ENCODE results near the gene MMAB. TPM values are rescaled to one million over a fixed set of nuclear protein-coding genes. Genes with fewer than 3 reads are reported as not detected.

MMAB gene
- total and polyA plus RNA-seq, 2 donors (not counting 1 experiment from before 2014, with no cell fraction given) = 36.8 to 56.1 TPM

DNA sequence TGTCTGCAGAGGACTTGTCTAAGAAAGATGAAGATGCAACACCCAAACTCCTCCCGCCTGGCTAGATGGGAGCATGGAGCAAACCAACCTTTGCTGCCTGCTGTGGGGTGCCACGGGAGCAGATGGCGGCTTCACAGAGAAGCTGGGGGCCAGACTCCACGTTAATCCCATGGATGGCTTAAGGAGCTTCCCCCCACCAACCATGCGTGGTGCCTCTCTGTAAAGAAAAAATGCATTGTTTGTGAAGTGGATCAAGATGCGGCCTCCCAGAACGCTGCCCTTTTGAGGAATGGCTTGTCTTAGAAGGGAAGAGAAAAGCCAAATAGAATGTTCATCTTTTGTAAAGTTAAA is 15.9 kb upstream of the MMAB start:
- no peak for TF ChIP-seq EZH2 (IDR thresholded peaks at IDR 0.05; ENCODE audit: low read length, missing control alignments)
- TF ChIP-seq, protein P1, sequence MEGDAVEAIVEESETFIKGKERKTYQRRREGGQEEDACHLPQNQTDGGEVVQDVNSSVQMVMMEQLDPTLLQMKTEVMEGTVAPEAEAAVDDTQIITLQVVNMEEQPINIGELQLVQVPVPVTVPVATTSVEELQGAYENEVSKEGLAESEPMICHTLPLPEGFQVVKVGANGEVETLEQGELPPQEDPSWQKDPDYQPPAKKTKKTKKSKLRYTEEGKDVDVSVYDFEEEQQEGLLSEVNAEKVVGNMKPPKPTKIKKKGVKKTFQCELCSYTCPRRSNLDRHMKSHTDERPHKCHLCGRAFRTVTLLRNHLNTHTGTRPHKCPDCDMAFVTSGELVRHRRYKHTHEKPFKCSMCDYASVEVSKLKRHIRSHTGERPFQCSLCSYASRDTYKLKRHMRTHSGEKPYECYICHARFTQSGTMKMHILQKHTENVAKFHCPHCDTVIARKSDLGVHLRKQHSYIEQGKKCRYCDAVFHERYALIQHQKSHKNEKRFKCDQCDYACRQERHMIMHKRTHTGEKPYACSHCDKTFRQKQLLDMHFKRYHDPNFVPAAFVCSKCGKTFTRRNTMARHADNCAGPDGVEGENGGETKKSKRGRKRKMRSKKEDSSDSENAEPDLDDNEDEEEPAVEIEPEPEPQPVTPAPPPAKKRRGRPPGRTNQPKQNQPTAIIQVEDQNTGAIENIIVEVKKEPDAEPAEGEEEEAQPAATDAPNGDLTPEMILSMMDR (conservative IDR thresholded peaks at IDR 0.05 in 1 of 2, IDR thresholded peaks at IDR 0.05 in 1 of 2; ENCODE audit: low read depth in 1 of 2, low read length in 2 of 2) = no peak
- H3K4me3 ChIP-seq (replicated peaks in 1 of 4; ENCODE audit: control extremely low read depth in 1 of 4, insufficient read depth in 1 of 4, low read depth in 3 of 4, low read length in 4 of 4) = no peak overlapping the region
- DNase-seq (ENCODE audit: low read depth in 2 of 2) = no peak
- no peak overlapping the region for H3K9ac ChIP-seq (ENCODE audit: insufficient read depth, low read length)
- no peak overlapping the region for H3K4me2 ChIP-seq (ENCODE audit: extremely low read depth, insufficient read depth, low read length)
- H3K27ac ChIP-seq (ENCODE audit: insufficient read depth, low read length) = no peak overlapping the region
- H2AFZ ChIP-seq (ENCODE audit: low read length) = no peak overlapping the region
- H3K36me3 ChIP-seq (ENCODE audit: control insufficient read depth, insufficient read depth, low read length) = peaks cover 5% of the 10 kb centered on the region
- H3K27me3 ChIP-seq (ENCODE audit: control insufficient read depth, insufficient read depth, low read length) = no peaks in the 10 kb centered on the region
- H3K9me3 ChIP-seq (ENCODE audit: control insufficient read depth, insufficient read depth, low read depth, low read length) = no peaks in the 10 kb centered on the region
- no peaks in the 10 kb centered on the region for H3K79me2 ChIP-seq (ENCODE audit: control insufficient read depth, insufficient read depth, low read length)
- no peaks in the 10 kb centered on the region for H4K20me1 ChIP-seq (ENCODE audit: control insufficient read depth, extremely low read depth, insufficient read depth, low read length)
- H3K4me1 ChIP-seq (ENCODE audit: control insufficient read depth, extremely low read depth, insufficient read depth, low read length) = no peaks in the 10 kb centered on the region

DNA sequence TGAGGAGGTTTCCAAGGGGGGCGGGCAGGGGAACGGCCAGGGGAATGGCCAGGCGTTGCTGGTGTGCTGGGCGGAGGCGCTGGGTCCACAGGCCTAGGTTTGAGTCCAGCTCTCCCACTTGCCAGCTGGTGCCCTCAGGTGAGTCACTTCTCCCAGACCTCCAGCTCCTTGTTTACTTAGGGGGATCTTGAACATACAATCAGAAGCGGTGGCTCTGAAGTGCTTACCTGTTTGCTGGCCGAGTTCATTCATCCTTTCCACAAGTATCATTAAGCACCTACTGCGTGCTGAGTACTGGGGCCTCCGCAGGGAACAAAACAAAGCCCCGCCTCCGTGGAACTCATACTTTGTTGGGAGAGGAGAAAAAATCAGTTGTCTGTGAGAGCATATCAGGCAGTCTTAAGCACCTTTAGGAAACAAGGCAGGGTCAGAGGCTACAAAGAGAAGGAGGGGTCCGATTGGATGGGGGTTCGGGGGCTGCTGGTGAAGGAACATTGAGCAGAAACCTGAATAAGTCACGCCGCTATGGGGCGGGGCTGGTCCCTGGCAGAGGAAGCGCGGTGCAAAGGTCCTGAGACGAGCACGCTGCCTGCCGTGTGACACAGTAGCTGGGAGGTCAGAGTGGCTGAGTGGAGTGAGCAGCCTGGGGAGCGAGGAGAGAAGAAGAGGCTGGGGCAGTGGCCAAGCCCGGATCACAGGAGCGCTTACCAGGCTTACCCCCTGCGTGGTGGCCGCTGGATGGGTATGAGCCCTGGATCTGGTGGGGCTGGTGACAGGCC is 15.3 kb upstream of the MMAB start:
- Histone ChIP-seq H3K4me2 (ENCODE audit: extremely low read depth, insufficient read depth, low read length) (no peak overlapping the region), H4K20me1 (ENCODE audit: control insufficient read depth, extremely low read depth, insufficient read depth, low read length) (no peaks in the 10 kb centered on the region), H3K27ac (ENCODE audit: insufficient read depth, low read length) (no peak overlapping the region), H3K9me3 (ENCODE audit: control insufficient read depth, insufficient read depth, low read depth, low read length) (no peaks in the 10 kb centered on the region), H3K4me1 (ENCODE audit: control insufficient read depth, extremely low read depth, insufficient read depth, low read length) (no peaks in the 10 kb centered on the region), H3K27me3 (ENCODE audit: control insufficient read depth, insufficient read depth, low read length) (no peaks in the 10 kb centered on the region), H3K4me3 (replicated peaks in 1 of 4; ENCODE audit: control extremely low read depth in 1 of 4, insufficient read depth in 1 of 4, low read depth in 3 of 4, low read length in 4 of 4) (no peak overlapping the region), H3K79me2 (ENCODE audit: control insufficient read depth, insufficient read depth, low read length) (no peaks in the 10 kb centered on the region), H2AFZ (ENCODE audit: low read length) (no peak overlapping the region), H3K9ac (ENCODE audit: insufficient read depth, low read length) (no peak overlapping the region), H3K36me3 (ENCODE audit: control insufficient read depth, insufficient read depth, low read length) (peaks cover 5% of the 10 kb centered on the region)
- TF ChIP-seq, protein P1 (conservative IDR thresholded peaks at IDR 0.05 in 1 of 2, IDR thresholded peaks at IDR 0.05 in 1 of 2; ENCODE audit: low read depth in 1 of 2, low read length in 2 of 2) = no peak
- no peak for TF ChIP-seq EZH2 (IDR thresholded peaks at IDR 0.05; ENCODE audit: low read length, missing control alignments)
- DNase-seq (ENCODE audit: low read depth in 2 of 2) = no peak

DNA sequence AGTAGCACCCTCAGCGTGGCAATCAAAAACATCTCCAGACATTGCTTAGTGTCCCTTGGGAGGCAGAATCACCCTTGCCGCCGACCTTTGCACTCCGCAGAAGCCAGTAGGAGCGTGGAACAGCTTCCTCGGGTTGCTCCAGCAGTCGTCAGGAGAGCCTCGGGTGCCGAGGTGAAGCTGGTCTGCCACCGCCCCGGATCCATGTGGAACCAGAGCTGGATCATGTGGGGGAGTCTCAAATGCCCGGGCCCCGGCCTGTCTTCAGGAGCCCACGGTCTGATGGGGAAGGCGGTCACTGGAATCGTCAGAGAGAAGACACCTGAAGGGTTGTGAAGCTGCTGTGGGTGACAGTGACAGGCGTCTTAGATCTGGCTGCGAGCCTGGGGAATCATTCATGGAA is 14.6 kb upstream of the MMAB start:
- no peaks in the 10 kb centered on the region for H4K20me1 ChIP-seq (ENCODE audit: control insufficient read depth, extremely low read depth, insufficient read depth, low read length)
- no peaks in the 10 kb centered on the region for H3K79me2 ChIP-seq (ENCODE audit: control insufficient read depth, insufficient read depth, low read length)
- H3K27ac ChIP-seq (ENCODE audit: insufficient read depth, low read length) = no peak overlapping the region
- DNase-seq (ENCODE audit: low read depth in 2 of 2) = no peak
- no peak overlapping the region for H3K4me3 ChIP-seq (replicated peaks in 1 of 4; ENCODE audit: control extremely low read depth in 1 of 4, insufficient read depth in 1 of 4, low read depth in 3 of 4, low read length in 4 of 4)
- no peaks in the 10 kb centered on the region for H3K4me1 ChIP-seq (ENCODE audit: control insufficient read depth, extremely low read depth, insufficient read depth, low read length)
- TF ChIP-seq, protein P1 (conservative IDR thresholded peaks at IDR 0.05 in 1 of 2, IDR thresholded peaks at IDR 0.05 in 1 of 2; ENCODE audit: low read depth in 1 of 2, low read length in 2 of 2) = no peak
- no peak for TF ChIP-seq EZH2 (IDR thresholded peaks at IDR 0.05; ENCODE audit: low read length, missing control alignments)
- H3K36me3 ChIP-seq (ENCODE audit: control insufficient read depth, insufficient read depth, low read length) = peaks cover 1% of the 10 kb centered on the region
- H3K27me3 ChIP-seq (ENCODE audit: control insufficient read depth, insufficient read depth, low read length) = no peaks in the 10 kb centered on the region
- no peaks in the 10 kb centered on the region for H3K9me3 ChIP-seq (ENCODE audit: control insufficient read depth, insufficient read depth, low read depth, low read length)
- no peak overlapping the region for H2AFZ ChIP-seq (ENCODE audit: low read length)
- no peak overlapping the region for H3K9ac ChIP-seq (ENCODE audit: insufficient read depth, low read length)
- no peak overlapping the region for H3K4me2 ChIP-seq (ENCODE audit: extremely low read depth, insufficient read depth, low read length)

Data from fibroblast of lung (primary cell).